CD4-positive, alpha-beta T cell treated with Interleukin-6 for 4 hours (primary cell): Measurements from ENCODE around the gene SRM.

Source experiments
- DNase-seq: peaks from one replicate; pipeline ENCODE4 v3.0.0-alpha.2; 2020; ENCODE audit warnings: mixed read lengths

Gene SRM

GRCh38 chr1:11012260-11013159, 47.3 kb downstream of the SRM start, which contains the start of gene TARDBP:
TSS of gene TARDBP (plus strand) at chr1:11012654. CDS start at chr1:11013728, 1,074 bp downstream.
- DNase-seq, result peak; percentile 91
